Activated naive CD4-positive, alpha-beta T cell treated with anti-CD3 and anti-CD28 coated beads, Interleukin-2, amount 50 U/mL, for 72 hours (primary cell): ENCODE measurements around the gene KHK. TPM values are rescaled to one million over a fixed set of nuclear protein-coding genes. Genes with fewer than 3 reads are reported as not detected.

ENCODE experiments used
- ATAC-seq, 2 donors: fragments of 150-1000 bp; cut with Tn5 transposase; 2 replicates each; pipeline ENCODE4 v1.10.0; 2021; ENCODE audit warnings: mild to moderate bottlenecking in 2 of 2, moderate library complexity in 2 of 2
- DNase-seq, 2 donors: peaks; one replicate each; pipeline ENCODE4 v3.0.0; 2021 to 2022; ENCODE audit warnings: low spot score in 2 of 2
- H3K27ac Mint-ChIP-seq, 2 donors: one replicate each; pipeline ENCODE4 v1.8.0; 2022; ENCODE audit warnings: mild to moderate bottlenecking in 2 of 2, mixed read lengths in 2 of 2
- H3K36me3 Mint-ChIP-seq, 2 donors: one replicate each; pipeline ENCODE4 v1.8.0; 2022; ENCODE audit warnings: mixed read lengths in 2 of 2
- H3K9me3 Mint-ChIP-seq, 2 donors: one replicate each; pipeline ENCODE4 v1.8.0; 2022; ENCODE audit warnings: mixed read lengths in 2 of 2
- total RNA-seq, 2 donors: library from RNA; stranded (reverse); gene quantifications; one replicate each; pipeline ENCODE4 v1.2.3, GENCODE V29; 2022

KHK gene
- total RNA-seq, 2 donors from 2014 or later, result 10.6 to 16.3 TPM

DNA sequence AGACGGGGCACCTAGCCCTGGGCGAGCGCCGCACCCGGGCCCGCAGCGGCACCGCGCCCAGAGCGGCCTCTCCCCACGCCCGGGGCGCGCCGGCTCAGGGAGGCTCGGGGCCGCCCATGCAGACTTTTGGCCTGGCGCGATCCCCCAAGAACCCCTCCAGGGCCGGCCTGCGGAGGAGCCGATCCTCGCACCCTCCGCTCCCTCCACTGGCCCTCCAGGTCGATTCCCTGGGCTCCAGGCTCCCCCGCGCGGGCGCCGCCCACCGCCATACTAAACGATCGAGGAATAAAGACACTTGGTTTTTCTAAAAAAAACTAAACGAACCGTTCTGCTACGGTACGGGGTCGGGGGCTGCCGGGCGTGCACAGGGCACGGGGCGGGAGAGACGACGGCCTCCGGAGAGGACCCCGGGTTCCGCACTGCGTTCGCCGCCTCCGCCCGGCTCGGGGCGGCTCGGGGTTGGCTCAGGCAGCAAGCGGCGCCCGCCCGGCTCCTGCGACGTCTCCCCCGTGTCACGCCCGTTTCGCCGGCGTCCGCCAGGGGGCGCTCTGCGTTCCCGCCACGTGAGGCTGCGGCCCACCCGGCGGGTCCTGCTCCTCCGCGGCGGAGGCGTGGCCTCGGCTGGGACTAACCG lies 365 bp upstream of the KHK start:
- Mint-ChIP-seq H3K9me3 (no peaks in the 10 kb centered on the region), H3K27ac (peak overlapping the region; percentile 50 to 60), H3K36me3 (no peaks in the 10 kb centered on the region)
- peak; percentile 98 to 100 for DNase-seq
- ATAC-seq, result peak; percentile 89 to 93

- Mint-ChIP-seq H3K9me3 (no peaks in the 10 kb centered on the region), H3K27ac (no peak overlapping the region), H3K36me3 (no peaks in the 10 kb centered on the region)
- DNase-seq (no peak), ATAC-seq (no peak)
These were observed 1.3 kb downstream of the KHK start for GRCh38 chr2:27087823-27088410.

DNA sequence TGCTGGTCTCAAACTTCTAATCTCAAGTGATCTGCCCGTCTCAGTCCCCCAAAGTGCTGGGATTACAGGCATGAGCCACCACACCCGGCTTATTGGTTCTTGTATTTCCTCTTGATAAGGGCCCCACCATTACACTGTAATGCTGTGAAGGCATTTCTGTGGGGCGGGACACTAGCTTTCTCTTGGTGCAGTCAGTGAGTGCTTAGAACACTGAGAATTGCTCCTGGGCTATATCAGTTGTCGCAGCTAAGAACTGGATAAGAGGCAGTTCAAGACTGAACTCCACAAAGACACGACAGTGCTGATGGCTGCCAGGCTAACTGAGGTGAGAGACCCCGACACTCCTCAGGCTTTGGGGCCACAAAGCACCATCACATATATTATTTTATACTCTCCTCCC lies 2.1 kb downstream of the KHK start:
- Mint-ChIP-seq H3K27ac (no peak overlapping the region), H3K9me3 (no peaks in the 10 kb centered on the region), H3K36me3 (no peaks in the 10 kb centered on the region)
- ATAC-seq (no peak), DNase-seq (no peak)

DNA sequence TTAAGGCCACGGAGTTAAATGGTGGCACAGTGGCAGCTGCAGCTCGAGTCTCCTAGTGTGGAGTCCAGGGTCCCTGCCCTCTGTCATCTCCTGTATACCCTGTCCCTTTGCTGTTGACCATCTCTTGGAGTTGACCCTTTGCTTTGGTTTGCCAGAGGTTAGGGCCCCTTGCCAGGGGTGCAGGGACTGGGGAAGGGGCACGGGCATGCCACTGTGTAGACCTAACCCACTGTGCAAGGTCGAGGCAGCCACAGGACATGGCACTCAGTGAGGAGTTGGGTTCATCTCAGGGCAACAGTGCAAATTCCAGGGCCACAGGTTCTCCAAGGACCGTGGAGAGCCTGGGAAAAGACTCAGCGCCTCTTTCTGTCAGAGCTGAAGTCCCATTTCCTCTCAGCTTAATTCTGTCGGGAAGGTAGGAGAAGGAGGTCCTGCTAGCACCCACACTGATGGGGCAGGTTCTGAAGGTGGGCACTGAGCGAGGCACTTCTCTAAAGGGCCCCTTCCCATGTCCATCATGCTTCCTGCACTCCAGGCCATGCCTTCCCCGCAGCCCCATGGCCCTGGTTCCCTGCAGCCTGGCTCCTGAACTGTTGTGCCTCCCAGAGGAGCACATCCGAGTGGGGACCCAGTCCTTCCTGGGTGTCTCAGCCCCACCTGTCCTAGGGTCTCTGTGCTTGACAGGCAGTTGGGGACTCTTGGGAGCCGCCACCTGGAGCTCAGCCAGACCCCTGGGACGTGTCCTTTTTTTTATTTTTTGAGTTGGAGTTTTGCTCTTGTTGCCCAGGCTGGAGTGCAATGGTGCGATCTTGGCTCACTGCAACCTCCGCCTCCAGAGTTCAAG lies 2.8 kb downstream of the KHK start:
- ATAC-seq, result no peak
- Mint-ChIP-seq H3K27ac (no peak overlapping the region), H3K36me3 (no peaks in the 10 kb centered on the region), H3K9me3 (no peaks in the 10 kb centered on the region)
- no peak for DNase-seq

- peak overlapping the region in 1 of 2 donors; percentile 50 for H3K27ac Mint-ChIP-seq
- ATAC-seq (no peak), DNase-seq (no peak)
- no peaks in the 10 kb centered on the region for H3K9me3 Mint-ChIP-seq
- H3K36me3 Mint-ChIP-seq, result no peaks in the 10 kb centered on the region
These were observed 5.4 kb downstream of the KHK start for GRCh38 chr2:27091746-27092695.

DNA sequence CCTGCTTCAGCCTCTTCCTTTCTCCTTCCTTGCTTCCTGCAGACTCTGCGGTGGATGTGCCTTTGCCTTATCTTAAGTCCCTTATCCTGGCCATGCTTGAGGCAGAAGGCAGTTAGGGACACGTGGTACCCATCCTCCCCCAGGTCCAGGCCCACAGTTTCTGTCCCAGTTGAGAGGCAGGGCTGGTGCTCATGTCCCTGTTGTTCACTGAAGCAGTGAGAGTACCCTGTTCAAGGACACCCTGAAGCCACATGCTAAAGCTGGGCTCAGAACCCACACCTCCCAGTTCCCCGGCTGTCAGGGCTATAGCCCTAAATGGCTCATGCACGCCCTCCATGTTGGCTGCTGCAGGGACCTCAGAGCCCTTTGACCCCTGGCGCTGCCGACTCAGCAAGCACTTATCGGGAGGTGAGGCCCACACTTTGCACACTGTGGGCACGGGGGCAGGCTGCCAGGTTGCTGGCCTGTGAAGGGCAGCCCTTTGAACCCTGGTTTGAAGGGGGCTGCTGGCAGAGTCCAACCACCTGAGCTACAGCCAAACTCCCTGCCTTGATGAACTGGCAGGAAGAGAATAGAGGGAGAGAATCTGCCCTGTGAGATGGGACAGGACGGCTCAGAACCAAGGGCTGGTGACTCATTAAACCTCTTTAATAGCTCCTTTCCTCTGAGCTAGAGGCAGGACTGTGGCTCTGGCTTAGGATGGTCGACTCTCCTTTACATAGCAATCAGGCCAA lies 6.3 kb downstream of the KHK start:
- no peak for DNase-seq
- no peaks in the 10 kb centered on the region for H3K36me3 Mint-ChIP-seq
- no peaks in the 10 kb centered on the region for H3K9me3 Mint-ChIP-seq
- H3K27ac Mint-ChIP-seq, result no peak overlapping the region
- ATAC-seq, result no peak

GRCh38 chr2:27093430-27094352 lies 7.1 kb downstream of the KHK start:
- no peaks in the 10 kb centered on the region for H3K36me3 Mint-ChIP-seq
- ATAC-seq, result no peak

DNA sequence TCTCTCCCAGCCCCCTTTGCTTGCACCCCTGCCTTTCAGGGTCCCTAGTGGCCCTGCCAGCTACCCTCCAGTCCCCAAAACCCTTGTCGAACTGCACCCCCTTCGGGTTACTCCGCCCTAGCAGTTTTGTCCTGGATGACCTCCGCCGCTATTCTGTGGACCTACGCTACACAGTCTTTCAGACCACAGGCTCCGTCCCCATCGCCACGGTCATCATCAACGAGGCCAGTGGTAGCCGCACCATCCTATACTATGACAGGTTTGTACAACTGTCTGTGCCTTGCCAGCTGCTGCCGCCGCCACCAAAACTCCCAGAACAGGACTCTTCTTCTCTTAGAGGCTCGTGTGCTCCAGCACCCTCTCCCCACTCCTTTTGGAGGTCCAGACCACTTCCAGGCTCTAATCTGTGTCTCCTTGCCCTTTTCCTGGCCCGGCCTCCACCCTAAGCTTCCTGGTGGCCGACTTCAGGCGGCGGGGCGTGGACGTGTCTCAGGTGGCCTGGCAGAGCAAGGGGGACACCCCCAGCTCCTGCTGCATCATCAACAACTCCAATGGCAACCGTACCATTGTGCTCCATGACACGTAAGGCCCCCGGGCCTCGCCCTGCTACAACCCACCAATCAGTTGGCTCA lies 7.9 kb downstream of the KHK start:
- Mint-ChIP-seq H3K9me3 (no peaks in the 10 kb centered on the region), H3K27ac (peak overlapping the region in 1 of 2 donors; percentile 60), H3K36me3 (no peaks in the 10 kb centered on the region)
- ATAC-seq (no peak), DNase-seq (no peak)

More at GRCh38 chr2:27093430-27094352, 7.1 kb downstream of the KHK start:
- no peak for DNase-seq
- Mint-ChIP-seq H3K9me3 (no peaks in the 10 kb centered on the region), H3K27ac (peak overlapping the region in 1 of 2 donors; percentile 60)

GRCh38 chr2:27095427-27095744 lies 8.8 kb downstream of the KHK start:
- no peaks in the 10 kb centered on the region for H3K36me3 Mint-ChIP-seq
- no peak overlapping the region for H3K27ac Mint-ChIP-seq
- H3K9me3 Mint-ChIP-seq, result no peaks in the 10 kb centered on the region
- DNase-seq (no peak), ATAC-seq (no peak)

GRCh38 chr2:27095745-27096651 lies 9.4 kb downstream of the KHK start:
- Mint-ChIP-seq H3K36me3 (no peaks in the 10 kb centered on the region), H3K27ac (no peak overlapping the region), H3K9me3 (no peaks in the 10 kb centered on the region)
- ATAC-seq (peak in 1 of 2 donors; percentile 86), DNase-seq (peak in 1 of 2 donors; percentile 36)

DNA sequence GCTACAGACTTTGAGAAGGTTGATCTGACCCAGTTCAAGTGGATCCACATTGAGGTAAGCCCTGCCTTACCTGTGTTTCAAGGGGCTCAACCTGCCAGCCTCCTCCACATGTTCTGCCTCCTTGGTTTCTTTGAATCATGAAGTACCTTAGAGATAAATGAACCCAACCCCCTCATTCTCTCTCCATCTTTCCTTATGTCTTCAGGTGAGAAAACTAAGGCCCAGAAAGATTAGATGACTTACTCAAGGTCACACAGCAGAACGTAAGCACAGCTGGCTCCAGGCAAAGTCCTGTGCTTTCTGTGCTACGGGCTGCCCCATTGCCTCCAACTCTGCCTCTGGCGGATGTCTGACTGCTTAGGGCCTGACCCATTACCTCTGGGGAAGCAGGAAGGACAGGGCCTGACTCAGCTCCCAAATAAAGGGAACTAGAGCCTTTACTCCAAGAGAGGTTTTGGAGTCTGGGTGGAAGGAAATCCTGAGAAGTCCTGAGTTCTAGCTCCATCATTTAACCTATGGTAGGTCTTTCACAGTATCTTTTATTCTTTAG lies 10.3 kb downstream of the KHK start:
- Mint-ChIP-seq H3K27ac (no peak overlapping the region), H3K36me3 (no peaks in the 10 kb centered on the region), H3K9me3 (no peaks in the 10 kb centered on the region)
- no peak for ATAC-seq
- no peak for DNase-seq

DNA sequence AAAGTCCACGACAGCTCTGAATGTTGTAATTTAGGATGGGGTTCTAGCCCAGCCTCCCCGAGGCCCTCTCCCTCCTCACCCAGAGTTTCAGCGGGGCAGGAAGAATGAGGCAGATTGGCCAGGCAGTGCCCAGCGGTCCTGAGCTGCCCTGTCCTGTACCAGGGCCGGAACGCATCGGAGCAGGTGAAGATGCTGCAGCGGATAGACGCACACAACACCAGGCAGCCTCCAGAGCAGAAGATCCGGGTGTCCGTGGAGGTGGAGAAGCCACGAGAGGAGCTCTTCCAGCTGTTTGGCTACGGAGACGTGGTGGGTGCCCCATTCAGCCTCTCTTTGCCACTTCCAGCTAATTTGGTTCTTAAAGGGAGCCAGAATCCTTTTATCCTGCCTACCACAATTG lies 10.8 kb downstream of the KHK start:
- Mint-ChIP-seq H3K36me3 (no peaks in the 10 kb centered on the region), H3K9me3 (no peaks in the 10 kb centered on the region), H3K27ac (no peak overlapping the region)
- DNase-seq (no peak), ATAC-seq (no peak)

GRCh38 chr2:27099334-27099955 lies 12.9 kb downstream of the KHK start:
- ATAC-seq, result no peak
- H3K9me3 Mint-ChIP-seq, result no peaks in the 10 kb centered on the region
- H3K27ac Mint-ChIP-seq, result no peak overlapping the region
- H3K36me3 Mint-ChIP-seq, result no peaks in the 10 kb centered on the region
- DNase-seq, result no peak
